AG09319 (cell line): ENCODE measurements around the gene MRPL20.
"Not testable (repeated sequence)": the region's sequence is repeated elsewhere in the genome, so short reads cannot be mapped to it uniquely, and the experiment has no call there.

ENCODE experiments used
- DNase-seq: peaks from one replicate; pipeline ENCODE4 v3.0.0-alpha.2; 2010; ENCODE audit warnings: low read depth; ENCODE audit errors: extremely low read depth
- CTCF ChIP-seq: IDR thresholded peaks from 2 replicates; pipeline ENCODE4 v1.5.1; 2011; ENCODE audit warnings: low read depth, mild to moderate bottlenecking, inconsistent platforms, low read length, moderate library complexity

MRPL20 gene

GRCh38 chr1:1388078-1388472 lies 19.0 kb downstream of the MRPL20 start:
- TF ChIP-seq CTCF, result no peak

GRCh38 chr1:1387098-1388077 lies 19.7 kb downstream of the MRPL20 start:
- TF ChIP-seq CTCF, result no peak
- DNase-seq, result no peak

More at GRCh38 chr1:1388078-1388472, 19.0 kb downstream of the MRPL20 start:
- no peak for DNase-seq

- TF ChIP-seq CTCF, result no peak
- no peak for DNase-seq
These were observed 21.2 kb downstream of the MRPL20 start for GRCh38 chr1:1385931-1386330.

- DNase-seq, result not testable (repeated sequence)
These were observed 21.8 kb downstream of the MRPL20 start for GRCh38 chr1:1385339-1385738.

GRCh38 chr1:1381294-1381693 lies 25.8 kb downstream of the MRPL20 start:
- no peak for DNase-seq
- no peak for TF ChIP-seq CTCF

- TF ChIP-seq CTCF, result no peak
These were observed 26.2 kb downstream of the MRPL20 start for GRCh38 chr1:1380860-1381259.

GRCh38 chr1:1377540-1378205 lies 29.4 kb downstream of the MRPL20 start:
- TF ChIP-seq CTCF, result no peak

More at GRCh38 chr1:1380860-1381259, 26.2 kb downstream of the MRPL20 start:
- DNase-seq, result no peak

More at GRCh38 chr1:1377540-1378205, 29.4 kb downstream of the MRPL20 start:
- no peak for DNase-seq
